Measurements from ENCODE around the gene KIF22.

Gene KIF22

GRCh38 chr16:29841631-29842030 is 51.1 kb downstream of the KIF22 start:
- TF ChIP-seq EZH2phosphoT487 (IDR thresholded peaks at IDR 0.05; ENCODE audit: low read length) (no peak), CTCF (IDR thresholded peaks at IDR 0.05; ENCODE audit: low read length) (no peak), EZH2 (optimal IDR thresholded peaks at IDR 0.05; ENCODE audit: low read depth, low read length) (no peak)
- Histone ChIP-seq H3K4me1 (ENCODE audit: low read length) (no peaks in the 10 kb centered on the region), H3K4me3 (ENCODE audit: low read length) (no peak overlapping the region), H3K27ac (ENCODE audit: low read length) (no peak overlapping the region), H3K27me3 (replicated peaks; ENCODE audit: insufficient read depth, low read length) (no peaks in the 10 kb centered on the region), H3K9me2 (replicated peaks; ENCODE audit: insufficient read depth, low read length) (no peaks in the 10 kb centered on the region), H3K4me2 (ENCODE audit: low read depth, low read length) (no peak overlapping the region), H4K20me1 (ENCODE audit: insufficient read depth, low read length) (no peaks in the 10 kb centered on the region), H3K79me2 (ENCODE audit: low read length) (no peaks in the 10 kb centered on the region), H2AFZ (ENCODE audit: low read length) (no peak overlapping the region), H3K36me3 (replicated peaks; ENCODE audit: insufficient read depth, low read length) (no peaks in the 10 kb centered on the region), H3K9me3 (replicated peaks; ENCODE audit: insufficient read depth, low read length) (no peaks in the 10 kb centered on the region), H3F3A (ENCODE audit: insufficient read depth, low read length) (no peaks in the 10 kb centered on the region), H3K9ac (ENCODE audit: low read length) (no peak overlapping the region)
- no peak for DNase-seq

GRCh38 chr16:29842732-29843346 is 52.3 kb downstream of the KIF22 start:
- Histone ChIP-seq H3K79me2 (ENCODE audit: low read length) (no peaks in the 10 kb centered on the region), H3F3A (ENCODE audit: insufficient read depth, low read length) (no peaks in the 10 kb centered on the region), H3K9me2 (replicated peaks; ENCODE audit: insufficient read depth, low read length) (no peaks in the 10 kb centered on the region), H3K4me1 (ENCODE audit: low read length) (no peaks in the 10 kb centered on the region), H3K36me3 (replicated peaks; ENCODE audit: insufficient read depth, low read length) (no peaks in the 10 kb centered on the region), H4K20me1 (ENCODE audit: insufficient read depth, low read length) (no peaks in the 10 kb centered on the region), H3K9ac (ENCODE audit: low read length) (no peak overlapping the region), H3K9me3 (replicated peaks; ENCODE audit: insufficient read depth, low read length) (no peaks in the 10 kb centered on the region), H3K4me2 (ENCODE audit: low read depth, low read length) (no peak overlapping the region), H3K27me3 (replicated peaks; ENCODE audit: insufficient read depth, low read length) (no peaks in the 10 kb centered on the region), H2AFZ (ENCODE audit: low read length) (no peak overlapping the region), H3K27ac (ENCODE audit: low read length) (no peak overlapping the region), H3K4me3 (ENCODE audit: low read length) (no peak overlapping the region)
- TF ChIP-seq EZH2phosphoT487 (IDR thresholded peaks at IDR 0.05; ENCODE audit: low read length) = no peak
- TF ChIP-seq EZH2 (optimal IDR thresholded peaks at IDR 0.05; ENCODE audit: low read depth, low read length) = no peak
- no peak for TF ChIP-seq CTCF (IDR thresholded peaks at IDR 0.05; ENCODE audit: low read length)
- DNase-seq = no peak

GRCh38 chr16:29843931-29844330 is 53.4 kb downstream of the KIF22 start:
- Histone ChIP-seq H3K9ac (ENCODE audit: low read length) (no peak overlapping the region), H3K79me2 (ENCODE audit: low read length) (no peaks in the 10 kb centered on the region), H3K9me3 (replicated peaks; ENCODE audit: insufficient read depth, low read length) (no peaks in the 10 kb centered on the region), H3K27me3 (replicated peaks; ENCODE audit: insufficient read depth, low read length) (no peaks in the 10 kb centered on the region), H3K4me2 (ENCODE audit: low read depth, low read length) (no peak overlapping the region), H3K9me2 (replicated peaks; ENCODE audit: insufficient read depth, low read length) (no peaks in the 10 kb centered on the region), H3K36me3 (replicated peaks; ENCODE audit: insufficient read depth, low read length) (no peaks in the 10 kb centered on the region), H3K4me3 (ENCODE audit: low read length) (no peak overlapping the region), H3K4me1 (ENCODE audit: low read length) (no peaks in the 10 kb centered on the region), H4K20me1 (ENCODE audit: insufficient read depth, low read length) (no peaks in the 10 kb centered on the region), H2AFZ (ENCODE audit: low read length) (no peak overlapping the region), H3K27ac (ENCODE audit: low read length) (no peak overlapping the region), H3F3A (ENCODE audit: insufficient read depth, low read length) (no peaks in the 10 kb centered on the region)
- no peak for DNase-seq
- TF ChIP-seq CTCF (IDR thresholded peaks at IDR 0.05; ENCODE audit: low read length) (no peak), EZH2 (optimal IDR thresholded peaks at IDR 0.05; ENCODE audit: low read depth, low read length) (no peak), EZH2phosphoT487 (IDR thresholded peaks at IDR 0.05; ENCODE audit: low read length) (no peak)

Data from MM.1S (cell line).